Activated CD4-positive, alpha-beta T cell treated with anti-CD3 and anti-CD28 coated beads for 36 hours (primary cell): ENCODE measurements around the gene SIGLEC9. TPM values are rescaled to one million over a fixed set of nuclear protein-coding genes. Genes with fewer than 3 reads are reported as not detected.

Experiments used
- ATAC-seq: fragments of 200-7000 bp; cut with Tn5 transposase; one replicate; pipeline ENCODE4 v1.10.0; 2021; ENCODE audit warnings: mild to moderate bottlenecking, moderate library complexity
- CTCF ChIA-PET: fragments of 350-600 bp; sonication (Branson Sonifier 250); formaldehyde crosslinking; loops from one replicate; lab custom pipeline; 2021; ENCODE audit warnings: antibody characterized with exemption; lab: Charles Lee
- POLR2A ChIA-PET: fragments of 350-600 bp; sonication (Branson Sonifier 250); formaldehyde crosslinking; loops from one replicate; lab custom pipeline; 2021; ENCODE audit warnings: antibody characterized with exemption, inconsistent platforms; lab: Charles Lee
- DNase-seq: peaks from one replicate; pipeline ENCODE4 v3.0.0-alpha.2; 2020
- H3K27ac Mint-ChIP-seq: one replicate; pipeline ENCODE4 v1.8.0; 2021; ENCODE audit warnings: mixed read lengths
- H3K27me3 Mint-ChIP-seq: one replicate; pipeline ENCODE4 v1.8.0; 2021; ENCODE audit warnings: mixed read lengths
- H3K36me3 Mint-ChIP-seq: one replicate; pipeline ENCODE4 v1.8.0; 2021; ENCODE audit warnings: low read depth, mixed read lengths
- H3K4me1 Mint-ChIP-seq: one replicate; pipeline ENCODE4 v1.8.0; 2021; ENCODE audit warnings: mixed read lengths
- H3K4me3 Mint-ChIP-seq: one replicate; pipeline ENCODE4 v1.8.0; 2021; ENCODE audit warnings: mild to moderate bottlenecking, moderate library complexity, mixed read lengths
- H3K9me3 Mint-ChIP-seq: one replicate; pipeline ENCODE4 v1.8.0; 2021; ENCODE audit warnings: low read depth, mixed read lengths
- intact Hi-C, 2 experiments: fragments of 100-400 bp; cut with DNase I in 1 of 2; cut with micrococcal nuclease in 1 of 2; formaldehyde crosslinking; loops; one replicate each; pipeline versions ENCODE4 v1.14.2 to v1.15.1; 2022 to 2024; cut with DNase I, micrococcal nuclease
- total RNA-seq, 2 experiments: library from RNA; stranded (reverse); gene quantifications; one replicate each; pipeline ENCODE4 v1.2.3, GENCODE V29; 2021

SIGLEC9 gene
- total RNA-seq, 2 experiments from 2014 or later = 0.37 to 0.49 TPM

DNA sequence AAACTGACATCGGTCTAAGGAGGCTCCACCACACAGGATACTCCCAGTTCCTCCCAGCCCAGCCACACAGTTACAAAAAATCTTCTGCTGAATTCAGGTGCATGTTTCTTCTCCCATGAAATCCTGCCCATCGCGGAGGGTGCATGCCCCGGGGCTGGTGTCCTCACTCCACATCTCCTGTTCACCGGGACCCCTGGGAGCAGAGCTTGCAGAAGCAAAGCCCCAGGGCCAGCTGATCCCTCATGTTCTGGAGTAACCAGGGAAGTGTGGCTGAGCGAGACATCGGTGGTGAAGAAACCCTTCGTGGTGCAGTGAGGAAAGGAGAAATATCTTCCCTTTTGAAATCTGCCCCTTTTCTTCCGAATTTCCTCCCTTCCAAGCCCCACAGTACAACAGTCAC lies 904 bp upstream of the SIGLEC9 start:
- Mint-ChIP-seq H3K27ac (peak overlapping the region; percentile 83), H3K4me1 (peaks cover 69% of the 10 kb centered on the region), H3K9me3 (no peaks in the 10 kb centered on the region), H3K4me3 (peak overlapping the region; percentile 38), H3K36me3 (no peaks in the 10 kb centered on the region), H3K27me3 (no peaks in the 10 kb centered on the region)
- CTCF ChIA-PET = no interaction called here
- ATAC-seq = no peak
- DNase-seq = no peak
- intact Hi-C loops = no loop called here
- POLR2A ChIA-PET = no interaction called here

- ChIA-PET POLR2A (no interaction called here), CTCF (interaction anchor here (0.6 kb wide), 2 partner anchors 12 to 24 kb away, joined by 3 read pairs; no protein-coding TSS in a partner anchor)
- no peaks in the 10 kb centered on the region for H3K9me3 Mint-ChIP-seq
- H3K27me3 Mint-ChIP-seq = no peaks in the 10 kb centered on the region
- DNase-seq (no peak), ATAC-seq (no peak)
- H3K36me3 Mint-ChIP-seq = no peaks in the 10 kb centered on the region
- peaks cover 69% of the 10 kb centered on the region for H3K4me1 Mint-ChIP-seq
- intact Hi-C loops = no loop called here
- H3K4me3 Mint-ChIP-seq = peak overlapping the region; percentile 38
- peak overlapping the region; percentile 83 for H3K27ac Mint-ChIP-seq
Measured at GRCh38 chr19:51124216-51124615, 490 bp upstream of the SIGLEC9 start.

DNA sequence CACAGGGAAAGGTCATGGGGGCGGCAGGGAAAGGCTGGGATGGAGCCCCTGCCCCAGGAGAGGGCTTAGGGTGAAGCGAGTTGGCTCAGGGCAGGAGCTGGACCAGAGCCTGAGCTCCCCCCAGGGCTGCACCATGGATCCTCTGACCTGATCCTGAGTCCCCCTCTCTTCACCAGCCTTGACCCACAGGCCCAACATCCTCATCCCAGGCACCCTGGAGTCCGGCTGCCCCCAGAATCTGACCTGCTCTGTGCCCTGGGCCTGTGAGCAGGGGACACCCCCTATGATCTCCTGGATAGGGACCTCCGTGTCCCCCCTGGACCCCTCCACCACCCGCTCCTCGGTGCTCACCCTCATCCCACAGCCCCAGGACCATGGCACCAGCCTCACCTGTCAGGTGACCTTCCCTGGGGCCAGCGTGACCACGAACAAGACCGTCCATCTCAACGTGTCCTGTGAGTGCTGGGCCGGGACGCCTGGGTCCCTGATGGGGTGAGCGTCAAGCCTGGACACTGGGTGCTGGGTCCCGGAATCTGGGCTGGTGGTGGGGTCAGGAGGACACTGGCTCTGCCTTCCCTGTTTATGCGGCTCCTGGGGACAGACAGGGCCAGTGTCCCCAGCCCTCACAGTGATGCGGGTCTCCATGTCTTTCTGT lies 842 bp downstream of the SIGLEC9 start:
- Mint-ChIP-seq H3K36me3 (no peaks in the 10 kb centered on the region), H3K27ac (no peak overlapping the region), H3K9me3 (no peaks in the 10 kb centered on the region), H3K4me3 (no peak overlapping the region), H3K4me1 (peaks cover 74% of the 10 kb centered on the region), H3K27me3 (no peaks in the 10 kb centered on the region)
- intact Hi-C loops = no loop called here
- DNase-seq (no peak), ATAC-seq (no peak)
- ChIA-PET POLR2A (no interaction called here), CTCF (interaction anchor here (0.7 kb wide), 1 partner anchor 67 kb away, joined by 3 read pairs; no protein-coding TSS in a partner anchor)

- ChIA-PET POLR2A (interaction anchor here (0.6 to 1.0 kb wide), 2 partner anchors 13 to 172 kb away, joined by 4 to 5 read pairs; no protein-coding TSS in a partner anchor), CTCF (interaction anchor here (0.6 to 1.0 kb wide), 2 partner anchors 32 to 221 kb away, joined by 3 to 7 read pairs; no protein-coding TSS in a partner anchor)
- H3K27ac Mint-ChIP-seq = no peak overlapping the region
- DNase-seq (no peak), ATAC-seq (no peak)
- intact Hi-C loops = no loop called here
- H3K36me3 Mint-ChIP-seq = no peaks in the 10 kb centered on the region
- peaks cover 80% of the 10 kb centered on the region for H3K4me1 Mint-ChIP-seq
- H3K4me3 Mint-ChIP-seq = no peak overlapping the region
- H3K27me3 Mint-ChIP-seq = no peaks in the 10 kb centered on the region
- H3K9me3 Mint-ChIP-seq = no peaks in the 10 kb centered on the region
Measured at GRCh38 chr19:51127032-51127431, 2.3 kb downstream of the SIGLEC9 start.

DNA sequence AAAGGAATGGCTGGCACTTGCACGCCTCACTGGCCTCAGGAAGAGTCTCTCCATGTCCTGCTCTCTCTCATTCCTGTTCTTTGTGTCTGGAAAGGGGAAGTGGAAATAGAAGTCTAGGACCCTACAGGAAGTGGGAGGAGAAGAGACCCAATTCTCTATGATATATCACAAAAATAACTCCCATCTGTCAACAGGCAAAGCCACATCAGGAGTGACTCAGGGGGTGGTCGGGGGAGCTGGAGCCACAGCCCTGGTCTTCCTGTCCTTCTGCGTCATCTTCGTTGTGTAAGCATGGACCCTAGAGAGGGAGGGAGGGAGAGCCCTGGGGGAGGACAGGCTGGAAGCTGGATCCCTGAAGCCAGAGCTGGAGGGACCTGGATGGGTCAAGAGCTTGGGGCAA lies 3.0 kb downstream of the SIGLEC9 start:
- H3K4me1 Mint-ChIP-seq = peaks cover 79% of the 10 kb centered on the region
- H3K27ac Mint-ChIP-seq = no peak overlapping the region
- H3K36me3 Mint-ChIP-seq = no peaks in the 10 kb centered on the region
- POLR2A ChIA-PET = no interaction called here
- CTCF ChIA-PET = interaction anchor here (0.6 to 1.0 kb wide), 2 partner anchors 13 to 222 kb away, joined by 3 to 7 read pairs; no protein-coding TSS in a partner anchor
- H3K9me3 Mint-ChIP-seq = no peaks in the 10 kb centered on the region
- no peak for DNase-seq
- ATAC-seq = no peak
- intact Hi-C loops = loop anchor here in 1 of 2 experiments (2.0 kb wide), 1 partner anchor 13 kb away; no protein-coding TSS in a partner anchor
- no peak overlapping the region for H3K4me3 Mint-ChIP-seq
- H3K27me3 Mint-ChIP-seq = no peaks in the 10 kb centered on the region

DNA sequence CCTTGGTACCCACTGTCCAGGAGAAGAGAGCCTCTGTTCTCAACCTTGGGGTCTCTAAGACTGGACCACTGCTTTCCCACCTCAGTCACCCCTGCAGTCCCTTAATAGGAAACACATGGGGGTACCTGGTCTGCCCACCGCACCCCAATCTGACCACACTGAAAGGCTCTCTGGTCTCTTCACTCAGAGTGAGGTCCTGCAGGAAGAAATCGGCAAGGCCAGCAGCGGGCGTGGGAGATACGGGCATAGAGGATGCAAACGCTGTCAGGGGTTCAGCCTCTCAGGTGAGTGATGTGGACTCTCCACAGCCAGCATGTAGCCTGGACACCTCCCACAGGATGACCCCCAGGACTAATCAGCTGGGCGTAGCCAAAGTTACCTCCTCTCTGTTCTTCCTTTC lies 3.5 kb downstream of the SIGLEC9 start:
- CTCF ChIA-PET = interaction anchor here (0.8 to 1.0 kb wide), 2 partner anchors 14 to 33 kb away, joined by 3 read pairs; no protein-coding TSS in a partner anchor
- H3K4me1 Mint-ChIP-seq = peaks cover 74% of the 10 kb centered on the region
- no peaks in the 10 kb centered on the region for H3K9me3 Mint-ChIP-seq
- intact Hi-C loops = loop anchor here in 1 of 2 experiments (2.0 kb wide), 1 partner anchor 13 kb away; no protein-coding TSS in a partner anchor
- POLR2A ChIA-PET = no interaction called here
- no peaks in the 10 kb centered on the region for H3K36me3 Mint-ChIP-seq
- H3K27ac Mint-ChIP-seq = peak overlapping the region; percentile 33
- DNase-seq (no peak), ATAC-seq (no peak)
- H3K27me3 Mint-ChIP-seq = no peaks in the 10 kb centered on the region
- H3K4me3 Mint-ChIP-seq = no peak overlapping the region

GRCh38 chr19:51129716-51130115 lies 5.0 kb downstream of the SIGLEC9 start:
- Mint-ChIP-seq H3K27ac (peak overlapping the region; percentile 51), H3K36me3 (no peaks in the 10 kb centered on the region), H3K9me3 (no peaks in the 10 kb centered on the region), H3K4me1 (peaks cover 59% of the 10 kb centered on the region), H3K27me3 (no peaks in the 10 kb centered on the region), H3K4me3 (no peak overlapping the region)
- ChIA-PET POLR2A (interaction anchor here (0.6 kb wide), 1 partner anchor 17 kb away, joined by 3 read pairs; no protein-coding TSS in a partner anchor), CTCF (interaction anchor here (0.6 to 1.2 kb wide), 2 partner anchors 9 to 343 kb away, joined by 3 to 4 read pairs; no protein-coding TSS in a partner anchor)
- ATAC-seq (no peak), DNase-seq (no peak)
- intact Hi-C loops = loop anchor here in 1 of 2 experiments (2.0 kb wide), 1 partner anchor 15 kb away; no protein-coding TSS in a partner anchor

DNA sequence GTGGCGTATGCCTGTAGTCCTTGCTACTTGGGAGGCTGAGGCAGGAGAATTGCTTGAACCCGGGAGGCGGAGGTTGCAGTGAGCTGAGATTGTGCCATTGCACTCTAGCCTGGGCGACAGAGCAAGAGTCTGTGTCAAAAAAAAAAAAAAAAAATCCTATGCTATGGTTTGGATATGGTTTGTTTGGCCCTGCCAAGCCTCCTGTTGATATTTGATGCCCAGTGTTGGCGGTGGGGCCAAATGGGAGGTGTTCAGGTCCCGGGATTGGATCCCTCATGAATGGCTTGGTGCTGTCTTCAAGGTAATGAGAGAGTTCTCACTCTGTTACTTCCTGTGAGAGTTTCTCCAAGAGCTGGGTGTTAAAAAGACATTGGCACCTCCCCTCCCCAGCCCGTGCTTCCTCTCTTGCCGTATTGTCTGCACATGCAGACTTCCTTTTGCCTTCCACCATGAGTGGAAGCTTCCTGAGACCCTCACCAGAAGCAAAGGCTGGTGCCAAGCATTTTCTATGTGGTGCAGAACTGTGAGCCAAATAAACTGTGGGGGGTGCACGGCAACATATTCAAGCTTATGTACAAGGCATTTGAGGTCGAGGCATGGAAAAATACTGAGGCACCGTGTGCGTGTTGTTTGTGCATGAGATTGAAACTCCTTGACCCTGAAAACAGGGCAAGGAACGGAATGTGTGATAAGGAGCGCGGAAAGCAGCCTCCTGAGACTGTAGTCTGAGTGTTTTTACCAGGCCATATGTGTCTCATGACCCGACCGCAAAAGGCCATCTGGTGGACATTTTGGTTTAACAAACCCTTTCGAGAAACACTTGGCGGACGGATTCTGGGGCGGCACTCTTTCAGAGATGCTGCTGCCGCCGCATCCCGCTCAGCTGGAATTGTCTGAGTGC lies 7.3 kb downstream of the SIGLEC9 start:
- peak overlapping the region; percentile 44 for H3K27ac Mint-ChIP-seq
- ChIA-PET POLR2A (interaction anchor here (0.6 to 0.7 kb wide), 2 partner anchors 178 to 983 kb away, joined by 3 to 5 read pairs; no protein-coding TSS in a partner anchor), CTCF (interaction anchor here (0.7 to 1.6 kb wide), 4 partner anchors 18 to 1852 kb away, joined by 3 to 5 read pairs (median 4); no protein-coding TSS in a partner anchor)
- DNase-seq (peak; percentile 62), ATAC-seq (peak; percentile 64)
- H3K27me3 Mint-ChIP-seq = no peaks in the 10 kb centered on the region
- peak overlapping the region; percentile 51 for H3K4me3 Mint-ChIP-seq
- H3K36me3 Mint-ChIP-seq = no peaks in the 10 kb centered on the region
- H3K4me1 Mint-ChIP-seq = peaks cover 54% of the 10 kb centered on the region
- peaks cover 3% of the 10 kb centered on the region for H3K9me3 Mint-ChIP-seq
- intact Hi-C loops = no loop called here

DNA sequence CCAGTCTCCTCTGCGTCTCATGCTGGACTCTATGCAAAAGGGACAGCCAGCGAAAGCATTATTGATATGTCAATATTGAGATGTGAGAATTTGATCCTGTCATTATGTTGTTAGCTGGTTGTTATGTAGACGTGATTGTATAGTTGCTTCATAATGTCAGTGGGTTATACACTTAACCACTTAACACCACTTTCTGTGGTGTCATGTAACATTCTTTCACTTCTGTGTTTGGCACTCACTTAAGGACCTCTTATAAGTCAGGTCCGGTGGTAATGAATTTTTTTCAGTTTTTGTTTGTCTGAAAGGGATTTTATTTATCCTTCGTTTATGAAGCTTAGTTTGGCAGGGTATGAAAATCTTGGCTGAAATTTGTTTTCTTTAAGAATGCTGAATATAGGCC lies 10.3 kb downstream of the SIGLEC9 start:
- no peak for DNase-seq
- Mint-ChIP-seq H3K4me1 (peaks cover 39% of the 10 kb centered on the region), H3K4me3 (no peak overlapping the region), H3K27ac (no peak overlapping the region), H3K27me3 (no peaks in the 10 kb centered on the region), H3K9me3 (peaks cover 3% of the 10 kb centered on the region), H3K36me3 (no peaks in the 10 kb centered on the region)
- intact Hi-C loops = no loop called here
- ATAC-seq = no peak
- ChIA-PET POLR2A (interaction anchor here (0.6 kb wide), 1 partner anchor 188 kb away, joined by 3 read pairs; no protein-coding TSS in a partner anchor), CTCF (interaction anchor here (0.9 to 2.1 kb wide), 6 partner anchors 10 to 33 kb away, joined by 3 to 10 read pairs (median 3); no protein-coding TSS in a partner anchor)

DNA sequence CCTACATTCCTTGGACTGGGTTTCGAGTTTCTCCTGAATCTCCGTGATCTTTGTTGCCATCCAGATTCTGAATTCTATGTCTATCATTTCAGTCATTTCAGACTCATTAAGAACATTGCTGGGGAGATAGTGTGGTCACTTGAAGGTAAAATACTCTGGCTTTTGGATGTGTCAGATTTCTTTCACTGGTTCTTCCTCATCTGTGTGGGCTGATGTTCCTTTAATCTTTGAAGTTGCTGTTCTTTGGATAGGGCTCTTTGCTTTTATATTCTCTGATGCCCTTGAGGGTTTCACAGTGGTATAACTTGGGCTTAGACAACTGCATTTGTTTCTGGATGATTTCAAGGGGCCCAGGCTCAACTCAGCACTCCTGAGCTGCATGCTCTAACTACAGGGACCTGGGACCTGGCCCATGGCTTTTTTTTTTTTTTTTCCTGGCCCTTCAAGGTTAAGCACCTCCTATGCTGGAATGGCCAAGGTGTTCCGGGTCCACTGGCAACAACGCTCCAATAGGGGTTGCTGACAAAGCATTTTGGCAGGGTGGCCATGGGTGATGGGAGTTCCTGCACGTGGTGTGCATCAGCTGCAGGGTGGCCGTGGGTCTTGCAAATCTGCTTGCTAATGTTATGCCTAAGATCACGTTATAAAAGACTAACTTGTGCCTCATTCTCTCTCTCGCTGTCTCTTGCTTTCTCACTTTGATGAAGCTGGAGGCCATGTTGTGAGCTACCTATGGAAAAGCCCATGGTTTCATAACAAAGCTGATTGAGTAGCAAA lies 11.5 kb downstream of the SIGLEC9 start:
- POLR2A ChIA-PET = no interaction called here
- CTCF ChIA-PET = interaction anchor here (0.7 to 1.1 kb wide), 2 partner anchors 12 to 32 kb away, joined by 3 read pairs; partner anchors contain the start of gene SIGLEC9
- DNase-seq (no peak), ATAC-seq (no peak)
- H3K36me3 Mint-ChIP-seq = no peaks in the 10 kb centered on the region
- peaks cover 27% of the 10 kb centered on the region for H3K4me1 Mint-ChIP-seq
- peaks cover 3% of the 10 kb centered on the region for H3K9me3 Mint-ChIP-seq
- no peaks in the 10 kb centered on the region for H3K27me3 Mint-ChIP-seq
- H3K27ac Mint-ChIP-seq = no peak overlapping the region
- intact Hi-C loops = no loop called here
- H3K4me3 Mint-ChIP-seq = no peak overlapping the region
